A673 (cell line): Measurements from ENCODE around the gene BICC1.

Experiments used
- CTCF ChIP-seq: fragments of 300-800, 200-600 bp; sonication (generic); conservative IDR thresholded peaks from 2 replicates; pipeline ENCODE4 v1.5.1; 2017; ENCODE audit warnings: low read depth, mild to moderate bottlenecking, antibody characterized with exemption, low read length, moderate library complexity, mixed read lengths
- EZH2 ChIP-seq: fragments of 200-600 bp; sonication (generic); IDR thresholded peaks from 2 replicates; pipeline ENCODE4 v1.6.1; 2017; ENCODE audit warnings: borderline replicate concordance, low read depth, mild to moderate bottlenecking, mixed read lengths, antibody characterized with exemption, low read length; ENCODE audit not compliant: poor library complexity, severe bottlenecking

GRCh38 chr10:58830697-58831096, 318.0 kb downstream of the BICC1 start:
- TF ChIP-seq CTCF: no peak
- no peak for TF ChIP-seq EZH2
